ENCODE results near the gene KCNJ12. TPM values are rescaled to one million over a fixed set of nuclear protein-coding genes. Genes with fewer than 3 reads are reported as not detected.
"Not testable (repeated sequence)": the region's sequence is repeated elsewhere in the genome, so short reads cannot be mapped to it uniquely, and the experiment has no call there.

The KCNJ12 gene
- total RNA-seq, 1 experiment from 2014 or later, result 5.8 TPM

GRCh38 chr17:21438316-21439014 lies 62.3 kb downstream of the KCNJ12 start:
- H3K9ac ChIP-seq (ENCODE audit: low read length); H3K4me3 ChIP-seq (replicated peaks in 1 of 2; ENCODE audit: low read depth in 1 of 2, low read length in 2 of 2); H3K9me2 ChIP-seq (ENCODE audit: insufficient read depth); H2AFZ ChIP-seq (ENCODE audit: low read depth, low read length, poor library complexity, severe bottlenecking); ATAC-seq; H3K27ac ChIP-seq (ENCODE audit: low read depth, low read length); RAD21 ChIA-PET (ENCODE audit: low non-redundant PET in 1 of 2, low total read pairs in 2 of 2, uncharacterized antibody in 2 of 2, unreplicated experiment in 2 of 2); DNase-seq (ENCODE audit: low read depth, low spot score); H3K36me3 ChIP-seq (ENCODE audit: control insufficient read depth in 1 of 2, insufficient read depth in 2 of 2, low read length in 2 of 2); BruUV-seq (replicated peaks); H4K20me1 ChIP-seq (ENCODE audit: insufficient read depth); H3K27me3 ChIP-seq (ENCODE audit: insufficient read depth, low read length); POLR2A ChIA-PET; CTCF ChIA-PET; H3K4me1 ChIP-seq (ENCODE audit: control insufficient read depth in 1 of 2, insufficient read depth in 2 of 2, low read length in 2 of 2); H3K4me2 ChIP-seq (ENCODE audit: low read length); H3K79me2 ChIP-seq (ENCODE audit: insufficient read depth, low read length); H3K9me3 ChIP-seq (ENCODE audit: control insufficient read depth in 1 of 2, insufficient read depth in 1 of 2, low read depth in 1 of 2, low read length in 2 of 2); intact Hi-C loops (cut with micrococcal nuclease): not testable (repeated sequence)

DNA sequence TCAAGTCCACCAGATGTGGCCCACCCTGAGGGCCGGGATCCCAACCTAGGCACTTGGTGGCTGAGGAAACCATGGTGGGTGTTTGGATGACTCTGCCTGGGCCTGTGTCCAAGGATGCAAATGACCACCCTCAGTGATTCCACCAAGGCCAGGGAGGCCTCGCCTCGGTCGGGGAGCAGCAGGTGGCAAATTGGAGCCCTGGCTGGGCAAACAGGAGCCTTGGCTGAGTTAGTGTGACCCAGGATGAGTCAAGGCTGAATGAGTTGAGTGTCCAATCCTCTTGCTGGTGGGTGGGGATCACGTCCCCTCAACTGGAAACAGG lies 62.8 kb downstream of the KCNJ12 start:
- not testable (repeated sequence) for H3K9ac ChIP-seq (ENCODE audit: low read length); H3K4me1 ChIP-seq (ENCODE audit: control insufficient read depth in 1 of 2, insufficient read depth in 2 of 2, low read length in 2 of 2)

GRCh38 chr17:21445091-21445650 lies 69.0 kb downstream of the KCNJ12 start:
- no peak overlapping the region for H3K4me3 ChIP-seq (replicated peaks in 1 of 2; ENCODE audit: low read depth in 1 of 2, low read length in 2 of 2)
- H3K4me2 ChIP-seq (ENCODE audit: low read length), result no peak overlapping the region
- H3K36me3 ChIP-seq (ENCODE audit: control insufficient read depth in 1 of 2, insufficient read depth in 2 of 2, low read length in 2 of 2), result no peaks in the 10 kb centered on the region
- H4K20me1 ChIP-seq (ENCODE audit: insufficient read depth), result no peaks in the 10 kb centered on the region
- H3K9me3 ChIP-seq (ENCODE audit: control insufficient read depth in 1 of 2, insufficient read depth in 1 of 2, low read depth in 1 of 2, low read length in 2 of 2), result no peaks in the 10 kb centered on the region
- H3K9ac ChIP-seq (ENCODE audit: low read length), result no peak overlapping the region
- BruUV-seq (replicated peaks), result no TSS peak
- H3K79me2 ChIP-seq (ENCODE audit: insufficient read depth, low read length), result no peaks in the 10 kb centered on the region
- H3K27ac ChIP-seq (ENCODE audit: low read depth, low read length), result no peak overlapping the region
- no peak for ATAC-seq
- H3K9me2 ChIP-seq (ENCODE audit: insufficient read depth), result no peaks in the 10 kb centered on the region
- RAD21 ChIA-PET (ENCODE audit: low non-redundant PET in 1 of 2, low total read pairs in 2 of 2, uncharacterized antibody in 2 of 2, unreplicated experiment in 2 of 2), result no interaction called here
- no peak for DNase-seq (ENCODE audit: low read depth, low spot score)
- intact Hi-C loops (cut with micrococcal nuclease), result no loop called here
- TF ChIP-seq SRF (IDR thresholded peaks at IDR 0.05; ENCODE audit: low read depth) (no peak), MAX (IDR thresholded peaks at IDR 0.05) (no peak), CTCF (IDR thresholded peaks at IDR 0.05 in 2 of 3, conservative IDR thresholded peaks at IDR 0.05 in 1 of 3; ENCODE audit: borderline replicate concordance in 1 of 3, insufficient read depth in 1 of 3, low read depth in 2 of 3, low read length in 2 of 3) (no peak), SP1 (IDR thresholded peaks at IDR 0.05; ENCODE audit: low read depth) (no peak), SIN3A (IDR thresholded peaks at IDR 0.05; ENCODE audit: low read depth) (no peak), ZNF274 (IDR thresholded peaks at IDR 0.05; ENCODE audit: low read depth, low read length) (no peak), RAD21 (IDR thresholded peaks at IDR 0.05; ENCODE audit: low read depth) (no peak), EGR1 (IDR thresholded peaks at IDR 0.05; ENCODE audit: low read depth) (no peak)
- H3K4me1 ChIP-seq (ENCODE audit: control insufficient read depth in 1 of 2, insufficient read depth in 2 of 2, low read length in 2 of 2), result no peaks in the 10 kb centered on the region
- POLR2A ChIA-PET, result no interaction called here
- CTCF ChIA-PET, result interaction anchor here (3.4 kb wide), 1 partner anchor 12 kb away, joined by 9 read pairs; no protein-coding TSS in a partner anchor
- H2AFZ ChIP-seq (ENCODE audit: low read depth, low read length, poor library complexity, severe bottlenecking), result no peak overlapping the region
- no peaks in the 10 kb centered on the region for H3K27me3 ChIP-seq (ENCODE audit: insufficient read depth, low read length)

More for the DNA sequence above, 62.8 kb downstream of the KCNJ12 start:
- BruUV-seq (replicated peaks); H3K27ac ChIP-seq (ENCODE audit: low read depth, low read length); H4K20me1 ChIP-seq (ENCODE audit: insufficient read depth); H3K36me3 ChIP-seq (ENCODE audit: control insufficient read depth in 1 of 2, insufficient read depth in 2 of 2, low read length in 2 of 2); H2AFZ ChIP-seq (ENCODE audit: low read depth, low read length, poor library complexity, severe bottlenecking); POLR2A ChIA-PET; ATAC-seq; RAD21 ChIA-PET (ENCODE audit: low non-redundant PET in 1 of 2, low total read pairs in 2 of 2, uncharacterized antibody in 2 of 2, unreplicated experiment in 2 of 2); DNase-seq (ENCODE audit: low read depth, low spot score); H3K27me3 ChIP-seq (ENCODE audit: insufficient read depth, low read length); H3K4me3 ChIP-seq (replicated peaks in 1 of 2; ENCODE audit: low read depth in 1 of 2, low read length in 2 of 2); H3K4me2 ChIP-seq (ENCODE audit: low read length); H3K79me2 ChIP-seq (ENCODE audit: insufficient read depth, low read length); CTCF ChIA-PET; H3K9me3 ChIP-seq (ENCODE audit: control insufficient read depth in 1 of 2, insufficient read depth in 1 of 2, low read depth in 1 of 2, low read length in 2 of 2); intact Hi-C loops (cut with micrococcal nuclease); H3K9me2 ChIP-seq (ENCODE audit: insufficient read depth): not testable (repeated sequence)

Data from HCT116 (cell line).